GM18507 (cell line): ENCODE measurements around the gene NCAPH2.

ENCODE experiments used
- DNase-seq: peaks from one replicate; pipeline ENCODE4 v3.0.0; 2011; ENCODE audit warnings: low read depth; ENCODE audit not compliant: insufficient read length; ENCODE audit errors: extremely low spot score
- FAIRE-seq: peaks from 2 replicates; lab custom pipeline; 2011; peaks lifted over from hg19 to GRCh38; lab: Jason Lieb, UNC

The NCAPH2 gene

GRCh38 chr22:50507991-50508884 is at the start of gene NCAPH2:
TSS of gene NCAPH2 (plus strand) at chr22:50508224. CDS start at chr22:50508338, 114 bp downstream.
- peak; percentile 91 for FAIRE-seq

DNA sequence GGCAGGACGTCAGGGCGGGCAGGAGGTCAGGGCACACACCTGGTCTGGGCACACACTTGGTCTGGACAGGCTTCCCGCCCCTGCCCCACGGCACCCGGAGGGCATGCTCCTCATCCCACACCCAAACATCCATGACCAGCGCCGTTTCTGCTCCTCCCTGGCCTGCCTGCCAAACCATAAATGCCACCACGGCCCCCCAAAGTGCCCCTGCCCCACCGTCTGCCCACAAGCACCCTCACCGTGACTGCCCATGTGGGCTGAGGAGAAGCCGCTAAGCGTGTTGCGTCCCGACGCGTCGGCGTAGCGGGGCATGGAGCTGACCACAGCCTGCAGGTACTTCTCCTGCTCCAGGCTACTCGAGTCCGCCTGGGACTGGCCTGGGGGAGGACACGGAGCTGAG is 49.0 kb upstream of the NCAPH2 start:
- FAIRE-seq, result no peak
- DNase-seq, result no peak

More at GRCh38 chr22:50507991-50508884, at the start of gene NCAPH2:
- DNase-seq, result peak; percentile 98

DNA sequence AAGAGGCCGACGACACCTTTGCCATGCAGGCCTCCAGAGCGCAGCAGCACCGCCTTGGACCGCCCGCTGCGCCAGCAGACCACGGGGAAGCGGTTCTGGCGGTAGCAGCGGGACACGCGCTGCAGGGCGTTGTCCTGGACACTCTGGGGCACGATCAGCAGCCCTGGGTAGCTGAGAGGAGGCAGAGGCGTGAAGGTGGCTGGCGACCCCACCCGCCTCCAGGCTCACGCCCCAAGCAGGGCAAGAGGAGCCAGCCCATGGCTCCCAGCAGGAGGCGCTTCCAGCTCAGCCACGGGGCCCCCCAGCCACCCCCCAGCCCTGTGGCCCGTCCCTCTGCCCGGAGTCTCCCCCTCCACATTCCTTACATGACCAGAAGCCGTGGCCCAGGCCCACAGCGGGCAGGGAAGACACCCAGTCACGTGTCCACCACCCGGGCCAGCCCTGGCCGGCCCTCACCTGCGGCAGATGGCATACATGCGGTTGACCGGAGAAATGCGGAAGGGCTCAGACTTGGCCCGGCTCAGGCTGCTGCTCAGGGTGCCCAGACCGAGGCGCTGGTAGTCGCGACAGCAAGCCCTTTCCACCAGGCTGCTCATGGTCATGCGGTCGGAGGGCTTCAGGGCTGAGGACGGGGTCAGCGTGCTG is 48.4 kb upstream of the NCAPH2 start:
- DNase-seq (no peak), FAIRE-seq (no peak)

GRCh38 chr22:50460938-50461337 is 47.1 kb upstream of the NCAPH2 start:
- DNase-seq (no peak), FAIRE-seq (no peak)

- FAIRE-seq (no peak), DNase-seq (no peak)
Measured at GRCh38 chr22:50461536-50461935, 46.5 kb upstream of the NCAPH2 start.

DNA sequence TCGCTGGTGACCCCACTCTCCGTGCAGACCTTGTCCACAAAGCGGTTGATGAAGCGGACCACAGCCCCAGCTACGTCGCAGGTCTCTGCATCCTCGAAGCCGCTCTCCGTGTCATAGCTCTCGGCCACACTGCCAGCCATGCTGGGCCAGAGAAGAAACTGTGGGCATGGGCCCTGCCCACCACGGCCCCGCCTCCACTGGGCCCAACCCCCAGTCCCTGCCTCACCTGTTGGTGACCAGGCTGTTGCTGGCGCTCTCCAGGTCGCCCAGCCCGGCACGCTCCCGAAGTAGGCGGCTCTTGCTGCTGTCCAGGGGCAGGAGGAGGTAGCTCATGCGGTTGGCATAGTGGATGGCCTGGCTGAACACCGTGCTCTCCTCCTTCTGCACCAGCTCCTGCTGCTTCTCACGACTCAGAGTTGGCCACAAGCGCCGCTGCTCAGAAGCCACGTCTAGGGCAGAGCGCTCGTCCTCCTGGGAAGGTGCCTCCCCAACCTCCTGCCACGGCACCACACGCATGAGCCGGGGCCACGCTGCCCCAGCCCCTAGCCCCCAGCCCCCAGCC is 46.0 kb upstream of the NCAPH2 start:
- FAIRE-seq, result no peak
- DNase-seq, result no peak

DNA sequence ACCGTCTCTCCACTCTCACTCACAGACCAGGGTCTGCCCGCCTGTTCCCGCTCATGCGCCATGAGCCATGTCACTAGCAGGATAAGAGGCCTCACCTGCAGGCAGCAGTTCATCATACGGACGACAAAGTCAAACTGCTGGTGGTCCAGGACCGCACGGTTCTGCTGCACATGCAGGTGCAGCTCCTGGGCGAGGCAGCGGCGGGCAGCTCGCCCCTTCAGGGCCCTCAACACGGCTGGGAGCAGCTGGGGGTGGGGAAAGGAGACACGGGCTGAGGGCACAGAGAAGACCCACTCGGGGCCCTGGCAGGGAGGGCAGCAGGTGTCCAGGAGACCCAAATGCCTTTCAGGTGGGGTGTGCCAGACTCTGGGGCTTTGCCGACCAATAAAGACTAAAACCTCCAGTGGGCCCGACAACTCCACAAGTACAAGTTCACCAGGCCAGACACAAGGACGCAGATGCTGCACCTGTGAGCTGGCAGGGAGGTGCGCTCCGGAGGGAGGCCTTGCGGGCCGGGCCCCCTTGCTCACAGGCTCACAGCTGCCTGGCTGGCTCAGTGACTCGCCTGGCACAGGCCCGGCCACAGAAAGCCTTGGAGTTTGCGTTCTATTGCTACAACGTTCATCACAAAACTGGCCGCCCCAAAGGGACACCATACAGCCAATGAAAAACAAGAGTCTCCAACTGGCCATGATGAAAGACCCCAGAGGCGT is 44.7 kb upstream of the NCAPH2 start:
- FAIRE-seq (no peak), DNase-seq (no peak)

- DNase-seq (no peak), FAIRE-seq (no peak)
Measured at GRCh38 chr22:50464451-50464850, 43.6 kb upstream of the NCAPH2 start.

DNA sequence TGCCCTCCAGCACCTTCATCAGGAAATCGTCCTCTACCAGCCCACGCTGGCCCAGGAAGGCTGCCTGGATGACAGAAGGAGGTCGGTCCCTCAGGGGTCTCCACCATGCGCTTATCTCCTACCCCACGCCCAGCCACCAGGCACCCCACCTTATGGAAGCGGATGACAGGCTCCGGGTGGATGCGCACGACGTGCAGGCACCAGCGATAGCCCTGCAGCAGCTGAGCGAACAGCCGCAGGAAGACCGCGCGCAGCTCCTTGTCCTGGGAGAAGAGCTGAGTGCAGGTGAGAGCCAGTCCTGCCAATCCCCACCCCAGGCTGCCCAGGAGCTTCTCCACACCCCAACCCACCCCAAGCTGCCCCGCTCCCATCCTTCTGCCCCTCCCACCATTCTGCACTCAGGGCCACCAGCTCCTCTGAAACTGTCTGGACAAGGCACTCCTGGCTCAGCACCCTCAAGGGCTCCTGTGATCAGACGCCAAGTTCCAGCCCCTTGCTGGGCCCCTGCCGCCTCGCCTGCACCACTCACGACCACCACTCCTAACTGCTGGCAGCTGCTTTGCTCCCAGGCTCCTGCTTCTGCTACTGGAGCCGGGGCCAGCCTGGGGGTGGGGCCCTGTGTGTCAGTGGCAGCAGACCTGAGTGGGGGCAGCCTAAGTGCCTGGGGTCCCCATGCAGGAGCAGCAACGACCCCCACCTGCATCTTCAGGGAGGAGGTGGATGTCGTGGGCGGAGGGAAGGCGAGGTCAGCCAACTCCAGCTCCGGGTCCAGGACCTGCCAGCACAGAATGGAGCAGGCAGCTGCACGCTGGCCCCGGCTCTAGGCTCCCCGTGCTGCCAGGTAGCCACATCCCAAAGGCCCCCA is 42.7 kb upstream of the NCAPH2 start:
- no peak for FAIRE-seq
- no peak for DNase-seq

GRCh38 chr22:50467341-50467740 is 40.7 kb upstream of the NCAPH2 start:
- FAIRE-seq (no peak), DNase-seq (no peak)

GRCh38 chr22:50467773-50468440 is 40.1 kb upstream of the NCAPH2 start:
- FAIRE-seq (no peak), DNase-seq (no peak)

GRCh38 chr22:50468626-50469025 is 39.4 kb upstream of the NCAPH2 start:
- DNase-seq, result no peak
- no peak for FAIRE-seq

- FAIRE-seq (peak; percentile 96), DNase-seq (peak; percentile 83)
Measured at GRCh38 chr22:50469377-50470305, 38.4 kb upstream of the NCAPH2 start.

GRCh38 chr22:50470491-50470890 is 37.5 kb upstream of the NCAPH2 start:
- DNase-seq, result no peak

GRCh38 chr22:50471197-50471847 is 36.7 kb upstream of the NCAPH2 start:
- FAIRE-seq (no peak), DNase-seq (no peak)

More at GRCh38 chr22:50470491-50470890, 37.5 kb upstream of the NCAPH2 start:
- no peak for FAIRE-seq

GRCh38 chr22:50471962-50472361 is 36.1 kb upstream of the NCAPH2 start:
- FAIRE-seq, result no peak
- DNase-seq, result no peak

DNA sequence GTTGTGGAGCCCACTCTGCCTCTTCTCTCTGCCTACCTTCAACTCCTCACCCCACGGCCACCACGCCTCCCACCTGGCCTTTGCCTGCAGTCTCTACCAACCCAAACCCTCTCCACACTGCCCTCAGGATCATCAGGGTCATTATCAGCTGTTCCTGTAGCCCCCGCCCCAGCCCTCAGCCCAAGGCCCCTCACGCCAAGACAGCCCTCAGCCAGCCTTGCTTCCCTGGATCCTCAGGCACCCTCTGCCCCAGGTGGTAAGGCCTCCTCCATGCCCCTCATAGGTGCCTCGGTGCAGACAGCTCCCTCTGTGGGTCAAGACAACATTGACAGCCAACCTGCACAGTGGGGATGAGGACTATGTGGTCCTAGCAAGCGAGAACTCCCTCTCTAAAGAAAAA is 34.9 kb upstream of the NCAPH2 start:
- FAIRE-seq (peak; percentile 79), DNase-seq (no peak)
